HG03097 (cell line): Measurements from ENCODE around the gene ZNF775.

ENCODE experiments used
- ATAC-seq: cut with Tn5 transposase; IDR thresholded peaks from one replicate; pipeline ENCODE4 v1.9.1; 2021; ENCODE audit not compliant: unreplicated experiment, low FRiP score

Gene ZNF775

DNA sequence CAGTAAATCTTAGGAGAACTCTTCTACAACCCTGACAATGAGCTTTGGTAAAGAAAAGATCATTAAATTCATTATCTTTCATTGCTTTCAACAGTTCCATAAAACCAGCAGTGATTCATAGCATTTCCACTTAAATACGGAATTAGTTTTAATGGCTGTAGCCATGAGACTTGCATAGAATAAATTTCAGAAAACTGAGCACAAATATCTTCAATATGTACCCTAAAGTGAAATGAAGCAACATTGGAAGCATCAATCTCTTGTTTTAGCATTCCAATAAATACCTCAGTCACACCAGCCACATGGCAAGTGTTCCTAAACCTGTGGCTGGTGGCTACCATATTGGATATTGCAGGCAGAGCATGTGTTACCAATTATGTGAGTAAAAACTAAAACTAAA lies 34.1 kb upstream of the ZNF775 start:
- no peak for ATAC-seq

DNA sequence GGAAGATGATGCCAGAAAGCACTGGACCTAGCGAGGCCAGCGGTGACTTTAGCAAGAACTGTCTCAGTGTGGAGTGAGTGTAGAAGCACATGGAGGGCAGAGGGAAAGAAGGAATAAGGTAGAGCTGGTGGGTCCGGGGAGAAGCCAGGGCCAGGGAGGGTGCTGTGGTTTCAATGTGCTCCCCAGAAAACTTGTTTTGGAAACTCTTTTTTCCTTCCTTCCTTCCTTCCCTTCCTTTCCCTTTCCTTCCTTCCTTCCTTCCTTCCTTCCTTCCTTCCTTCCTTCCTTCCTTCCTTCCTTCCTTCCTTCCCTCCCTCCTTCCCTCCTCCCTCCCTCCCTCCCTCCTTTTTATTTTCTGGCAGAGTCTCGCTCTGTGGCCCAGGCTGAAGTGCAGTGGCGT lies 32.2 kb upstream of the ZNF775 start:
- ATAC-seq, result no peak

DNA sequence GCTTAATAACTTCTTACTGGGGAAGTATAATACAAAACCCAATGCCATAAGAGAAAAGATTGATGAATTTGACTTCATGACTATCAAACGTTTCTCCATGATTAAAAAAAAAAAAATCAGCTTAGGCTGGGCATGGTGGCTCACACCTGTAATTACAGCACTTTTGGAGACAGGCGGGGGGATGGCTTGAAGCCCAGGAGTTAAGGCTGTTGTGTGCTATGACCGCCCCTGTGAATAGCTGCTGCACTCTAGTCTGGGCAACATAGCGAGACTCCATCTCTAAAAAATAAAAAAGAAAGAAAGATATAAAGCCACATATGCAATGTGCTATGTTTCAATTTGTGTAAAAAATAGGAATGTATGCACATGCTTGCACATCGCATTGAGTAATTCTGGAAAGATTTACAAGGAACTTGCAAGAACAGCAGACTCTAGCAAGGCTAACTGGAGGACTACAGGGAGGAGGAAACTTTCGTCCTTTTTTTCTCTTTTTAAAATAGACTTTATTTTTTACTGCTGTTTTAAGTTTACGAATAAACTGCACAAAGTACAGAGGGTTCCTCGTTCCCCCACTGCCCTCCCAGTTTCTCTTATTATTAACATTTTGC lies 27.4 kb upstream of the ZNF775 start:
- no peak for ATAC-seq

DNA sequence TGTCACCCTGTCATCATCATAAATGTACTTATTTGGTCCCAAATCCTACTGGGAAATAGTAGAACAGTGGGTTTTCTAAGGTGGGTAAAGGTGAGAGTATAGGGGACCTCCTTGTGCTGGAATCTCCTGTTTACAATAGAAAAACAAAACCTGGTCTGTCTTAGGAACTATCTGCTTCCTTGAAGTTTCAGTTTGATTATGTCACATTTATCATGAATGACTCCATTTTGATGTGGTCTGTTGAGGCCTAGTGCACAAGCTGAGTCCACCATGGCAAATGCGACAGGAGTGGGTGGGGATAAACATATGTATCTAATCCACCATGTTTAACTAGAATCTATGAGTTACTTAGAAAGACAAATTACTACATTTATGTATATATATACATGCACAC lies 23.5 kb upstream of the ZNF775 start:
- no peak for ATAC-seq

DNA sequence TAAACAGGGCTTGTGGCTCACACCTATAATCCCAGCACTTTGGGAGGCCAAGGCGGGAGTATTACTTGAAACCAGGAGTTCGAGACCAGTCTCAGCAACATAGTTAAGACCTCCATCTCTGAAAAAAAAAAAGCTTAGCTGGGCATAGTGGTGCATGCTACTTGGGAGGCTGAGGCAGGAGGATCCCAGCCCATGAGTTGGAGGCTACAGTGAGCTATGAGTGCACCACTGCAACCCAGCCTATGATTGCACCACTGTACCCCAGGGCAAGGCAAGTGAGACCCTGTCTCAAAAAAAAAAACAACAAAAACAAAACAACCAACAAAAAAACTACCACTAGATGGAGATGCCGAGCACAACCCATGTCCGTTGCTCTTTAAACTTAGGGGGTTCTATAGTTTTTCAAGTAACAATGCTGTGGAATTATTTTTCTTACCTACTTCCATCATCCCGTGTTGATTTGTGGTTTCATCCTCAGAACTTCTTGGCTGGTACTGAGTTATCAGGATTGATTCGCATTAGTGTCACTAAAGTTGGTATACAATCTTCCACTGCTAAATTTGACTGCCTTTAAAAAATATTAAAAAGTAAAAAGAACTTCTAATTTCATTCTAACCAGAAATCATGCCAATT lies 22.7 kb upstream of the ZNF775 start:
- no peak for ATAC-seq

DNA sequence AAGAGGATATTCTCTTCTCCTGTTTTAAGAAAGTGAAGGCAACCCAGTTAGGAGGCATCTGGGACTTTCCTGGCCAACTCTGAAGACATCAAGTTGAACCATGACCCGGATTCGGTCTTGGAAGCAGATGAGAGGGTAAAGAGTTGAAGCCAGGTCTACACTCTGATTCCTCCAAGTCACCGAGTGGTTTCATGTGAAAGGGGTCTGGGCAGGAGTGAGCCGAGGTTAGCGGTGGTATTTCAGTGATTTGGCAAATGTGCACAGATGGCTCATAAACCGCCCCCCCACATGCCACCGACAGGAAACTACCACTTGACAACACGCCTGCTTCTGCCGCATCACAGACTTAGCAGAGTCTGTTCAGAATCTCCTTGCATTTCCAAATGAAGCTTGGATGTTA lies 21.9 kb upstream of the ZNF775 start:
- ATAC-seq, result no peak

DNA sequence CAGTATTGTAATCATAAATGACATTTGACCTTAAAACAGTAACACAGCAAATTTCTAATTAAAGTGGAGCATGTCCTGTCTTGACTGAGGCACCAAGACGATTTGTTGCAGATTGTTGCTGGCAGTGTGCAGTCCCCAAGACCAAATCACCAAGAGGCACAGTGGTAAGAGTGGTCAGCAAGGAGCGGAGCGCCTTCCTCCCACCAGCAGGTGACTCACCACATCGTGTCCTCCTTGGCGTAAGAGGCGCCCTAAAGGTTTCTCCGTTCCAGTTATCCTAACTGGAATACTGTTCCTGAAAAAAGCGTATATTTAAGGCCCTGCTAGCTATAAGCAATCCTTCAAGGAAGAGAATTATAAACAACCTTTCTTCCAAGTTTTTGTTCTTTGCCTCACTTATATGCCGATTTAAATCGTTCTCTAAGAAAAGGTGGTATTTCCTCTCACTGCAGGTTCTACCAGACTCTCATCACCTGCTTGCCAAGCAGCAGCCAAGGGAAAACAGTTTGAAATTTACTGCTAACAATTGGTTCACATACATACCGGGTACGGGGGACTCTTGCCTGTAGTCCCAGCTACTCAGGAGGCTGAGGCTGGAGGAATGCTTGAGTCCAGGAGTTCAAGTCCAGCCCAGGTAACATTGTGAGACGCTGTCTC lies 21.2 kb upstream of the ZNF775 start:
- ATAC-seq, result no peak

DNA sequence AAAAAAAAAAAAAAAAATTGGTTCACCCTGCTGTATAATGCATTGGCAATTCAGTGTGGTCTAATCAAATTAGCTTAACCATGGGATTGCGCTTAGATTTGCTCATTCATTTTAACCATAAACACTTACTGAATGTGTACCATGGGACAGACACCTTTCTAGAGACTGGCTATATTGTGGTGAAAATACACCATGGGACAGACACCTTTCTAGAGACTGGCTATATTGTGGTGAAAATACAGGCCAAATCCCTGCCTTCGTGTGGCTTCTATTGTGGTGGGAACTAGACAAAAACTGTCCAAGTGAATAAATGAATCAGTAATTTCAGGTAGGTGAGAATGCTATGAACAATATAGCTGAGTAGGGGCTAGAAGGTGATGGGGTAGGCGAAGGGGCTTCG lies 20.7 kb upstream of the ZNF775 start:
- ATAC-seq, result no peak

DNA sequence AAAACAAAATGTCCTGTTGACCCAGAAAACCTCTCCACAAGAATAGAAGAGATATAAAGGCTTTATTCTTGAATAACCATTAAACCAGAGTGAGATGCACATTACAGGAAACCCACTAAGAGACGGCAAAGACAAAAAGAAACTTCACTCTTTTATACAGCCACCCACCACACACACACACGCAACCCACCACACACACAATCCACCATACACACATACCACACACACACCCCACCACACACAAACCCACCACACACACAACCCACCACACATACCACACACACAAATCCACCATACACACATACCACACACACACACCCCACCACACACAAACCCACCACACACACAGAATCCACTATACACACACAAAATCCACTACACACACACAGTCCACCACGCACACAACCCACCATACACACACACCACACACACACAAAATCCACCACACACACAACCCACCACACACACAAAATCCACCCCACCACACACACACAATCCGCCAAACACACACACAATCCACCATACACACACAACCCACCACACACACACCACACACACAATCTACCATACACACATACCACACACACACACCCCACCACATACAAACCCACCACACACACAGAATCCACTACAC lies 20.0 kb upstream of the ZNF775 start:
- no peak for ATAC-seq

DNA sequence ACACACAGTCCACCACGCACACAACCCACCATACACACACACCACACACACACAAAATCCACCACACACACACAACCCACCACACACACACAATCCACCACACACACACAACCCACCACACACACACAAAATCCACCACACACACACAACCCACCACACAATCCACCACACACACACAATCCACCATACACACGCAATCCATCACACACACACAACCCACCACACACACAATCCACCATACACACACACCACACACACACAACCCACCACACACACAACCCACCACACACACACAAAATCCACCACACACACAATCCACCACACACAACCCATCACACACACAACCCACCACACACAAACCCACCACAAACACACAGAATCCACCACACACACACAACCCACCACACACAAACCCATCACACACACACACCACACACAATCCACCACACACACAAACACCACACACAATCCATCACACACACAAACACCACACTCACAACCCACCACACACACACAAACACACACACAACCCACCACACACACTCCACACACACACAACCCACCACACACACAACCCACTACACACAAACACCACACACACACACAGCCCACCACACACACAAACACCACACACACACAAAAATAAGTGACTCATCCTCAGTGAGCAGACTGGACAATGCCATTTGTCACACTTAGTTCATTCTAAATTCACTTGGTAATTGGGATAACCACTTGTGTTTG lies 19.3 kb upstream of the ZNF775 start:
- ATAC-seq, result no peak

DNA sequence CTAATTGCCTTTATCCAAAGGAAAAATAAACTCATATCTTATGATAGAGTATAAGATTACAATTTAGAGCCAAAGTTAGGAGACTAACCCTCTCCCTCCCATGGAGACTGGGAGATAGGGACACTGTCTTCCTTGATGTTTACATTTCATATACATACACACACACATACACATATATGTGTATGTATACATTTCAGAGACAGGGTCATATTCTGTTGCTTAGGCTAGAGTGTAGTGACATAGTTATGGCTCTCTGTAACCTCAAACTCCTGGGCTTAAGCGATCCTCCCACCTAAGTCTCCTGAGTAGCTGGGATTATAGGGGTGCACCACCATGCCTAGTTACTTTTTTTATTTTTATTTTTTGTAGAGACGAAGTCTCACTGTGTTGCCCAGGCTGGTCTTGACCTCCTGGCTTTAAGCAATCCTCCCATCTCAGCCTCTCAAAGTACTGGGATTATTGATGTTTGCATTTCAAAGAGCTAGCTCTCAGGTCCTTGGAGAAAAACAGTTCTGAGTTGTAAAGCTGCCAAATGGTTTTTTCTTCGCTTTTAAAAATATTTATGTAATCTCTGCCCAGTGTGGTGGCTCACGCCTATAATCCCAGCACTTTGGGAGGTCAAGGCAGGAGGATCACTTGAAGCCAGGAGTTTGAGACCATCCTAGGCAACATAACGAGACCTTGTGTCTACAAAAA lies 18.6 kb upstream of the ZNF775 start:
- ATAC-seq, result no peak

DNA sequence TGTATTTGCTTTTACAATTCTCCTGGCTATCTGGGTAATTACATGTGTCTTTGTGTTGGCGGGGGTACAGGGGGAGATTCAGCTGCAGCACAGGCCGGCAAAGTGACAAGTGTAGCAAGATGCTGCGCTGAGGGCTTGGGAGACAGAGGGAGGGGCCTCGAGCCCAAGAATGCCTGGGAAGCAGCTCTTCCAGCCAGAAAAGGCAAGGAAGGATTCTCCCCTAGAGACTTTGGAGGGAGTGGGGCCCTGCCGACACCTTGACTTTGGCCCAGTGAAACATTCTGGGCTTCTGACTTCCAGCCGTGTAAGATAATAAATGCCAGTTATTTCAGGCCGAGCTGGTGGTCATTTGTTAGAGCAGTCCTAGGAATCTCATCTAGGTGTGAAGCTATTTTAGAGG lies 17.7 kb upstream of the ZNF775 start:
- no peak for ATAC-seq

DNA sequence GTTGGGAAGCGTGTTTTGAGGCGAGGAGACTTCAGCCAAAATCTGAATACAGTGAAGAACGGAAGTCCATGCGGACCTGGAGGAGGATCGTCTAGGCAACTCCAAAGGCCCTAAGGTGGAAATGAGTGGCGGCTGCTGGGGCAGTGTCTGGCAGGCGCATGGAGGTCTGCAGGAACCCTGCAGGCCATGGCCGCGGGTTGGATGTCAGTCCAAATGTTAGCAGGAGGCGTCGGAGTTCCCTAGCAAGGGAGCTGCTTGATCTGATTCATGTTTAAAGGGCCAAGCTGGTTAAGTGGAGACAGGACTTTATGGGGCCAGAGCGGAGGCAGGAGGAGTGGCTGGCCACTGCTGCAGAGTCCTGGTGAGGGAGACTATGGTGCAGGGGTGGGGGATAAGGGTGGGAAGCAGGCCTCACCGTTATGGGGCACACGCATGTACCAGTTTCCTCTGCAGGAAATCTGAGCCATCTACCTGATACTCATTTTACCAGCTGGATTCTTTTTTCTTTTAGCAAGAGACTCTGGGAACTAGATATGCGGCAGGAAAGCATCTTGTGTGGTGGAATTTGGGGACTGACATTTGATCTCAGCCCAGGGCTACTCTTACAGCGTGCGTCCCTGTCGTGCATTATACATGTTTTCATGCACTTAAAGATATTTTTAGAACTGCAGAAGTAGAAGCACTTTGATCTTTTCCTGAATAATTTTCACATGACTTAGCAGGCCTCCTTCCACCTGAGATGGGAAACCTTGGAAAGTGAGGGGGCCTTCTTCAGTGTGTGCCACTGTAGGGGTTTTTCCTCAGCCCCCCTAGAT lies 17.1 kb upstream of the ZNF775 start:
- no peak for ATAC-seq

DNA sequence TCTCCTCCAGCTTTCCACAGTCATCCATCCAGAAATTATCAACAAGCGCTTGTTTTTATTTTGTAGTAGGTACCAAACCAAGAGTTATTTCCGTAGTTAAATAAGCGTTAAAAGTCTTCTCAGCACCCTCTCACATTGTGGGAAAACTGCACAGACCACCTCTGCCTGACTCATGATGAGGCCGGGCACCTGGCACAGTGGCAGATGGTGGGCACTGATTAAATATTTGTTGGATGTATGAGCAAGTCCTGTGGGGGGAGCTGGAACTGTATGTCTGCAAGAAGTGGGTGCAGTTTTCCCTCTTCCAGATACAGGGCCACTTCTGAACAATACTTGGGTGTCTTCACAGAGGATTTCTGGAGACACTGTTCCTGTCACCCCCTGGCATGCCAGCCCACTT lies 15.8 kb upstream of the ZNF775 start:
- ATAC-seq, result no peak

DNA sequence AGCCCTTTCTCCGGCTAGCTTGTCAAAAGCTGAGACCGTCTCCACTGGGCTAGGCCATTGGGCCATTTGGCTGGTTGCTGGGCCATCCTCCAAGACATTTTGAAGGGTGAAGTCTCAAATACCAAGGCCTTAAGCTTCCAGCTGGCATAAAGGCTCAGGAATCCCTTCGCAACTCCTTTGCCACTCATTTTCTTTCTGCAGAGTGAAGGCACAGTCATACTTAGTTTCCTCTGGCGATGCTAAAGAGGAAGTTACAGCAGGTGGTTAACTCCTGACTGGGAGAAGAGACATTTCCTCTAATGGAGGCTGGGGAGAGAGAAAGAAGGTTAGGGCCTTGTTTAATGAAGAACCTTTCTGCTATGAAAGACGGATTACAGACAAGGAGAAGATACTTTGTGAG lies 15.3 kb upstream of the ZNF775 start:
- no peak for ATAC-seq

DNA sequence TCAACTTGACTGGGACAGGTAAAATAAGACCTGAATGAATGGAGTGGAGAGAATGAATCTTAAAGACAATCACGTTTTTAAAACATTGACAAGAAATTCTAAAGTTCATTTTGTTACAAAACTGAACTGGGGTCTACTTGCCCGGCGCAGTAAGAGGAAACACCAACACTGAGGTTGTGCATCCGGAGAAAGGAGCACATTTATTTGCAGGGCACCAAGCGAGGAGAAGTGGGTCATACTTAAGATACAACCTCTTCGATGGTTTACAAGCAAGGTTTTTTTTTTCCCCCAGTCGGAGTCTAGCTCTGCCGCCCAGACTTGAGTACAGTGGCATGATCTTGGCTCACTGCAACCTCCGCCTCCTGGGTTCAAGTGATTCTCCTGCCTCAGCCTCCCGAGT lies 13.9 kb upstream of the ZNF775 start:
- no peak for ATAC-seq

DNA sequence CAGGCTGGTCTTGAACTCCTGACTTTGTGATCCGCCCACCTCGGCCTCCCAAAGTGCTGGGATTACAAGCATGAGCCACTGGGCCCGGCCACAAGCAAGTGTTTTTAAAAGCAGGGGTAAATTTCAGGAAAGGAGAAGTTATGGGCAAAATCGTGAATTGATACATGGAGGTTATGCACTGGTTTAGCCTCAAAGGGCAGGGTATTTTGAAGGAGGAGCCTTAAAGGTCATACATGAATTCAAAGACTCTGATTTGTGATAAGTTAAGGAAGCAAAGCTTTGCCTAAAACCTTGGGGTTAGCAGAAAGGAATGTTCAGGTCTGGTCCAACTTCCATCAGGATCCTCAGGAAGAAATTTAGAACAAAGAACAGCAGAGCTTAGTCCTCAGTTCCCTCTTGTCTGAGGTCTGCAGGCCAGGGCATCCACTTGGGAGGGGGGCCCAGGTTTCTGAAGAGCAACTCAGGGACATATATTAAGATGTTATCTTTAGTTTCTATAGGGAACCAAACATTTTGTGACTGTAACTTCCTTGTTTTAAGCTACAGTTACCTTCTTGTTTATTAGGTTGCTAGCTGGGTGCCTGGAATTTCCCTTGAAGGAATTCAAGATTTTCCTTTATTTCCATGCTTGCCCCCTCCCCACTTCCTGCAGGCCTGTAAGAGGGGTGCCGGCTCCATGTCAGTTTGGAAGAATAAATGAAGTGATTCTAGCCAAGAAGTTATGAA lies 13.3 kb upstream of the ZNF775 start:
- ATAC-seq, result no peak

DNA sequence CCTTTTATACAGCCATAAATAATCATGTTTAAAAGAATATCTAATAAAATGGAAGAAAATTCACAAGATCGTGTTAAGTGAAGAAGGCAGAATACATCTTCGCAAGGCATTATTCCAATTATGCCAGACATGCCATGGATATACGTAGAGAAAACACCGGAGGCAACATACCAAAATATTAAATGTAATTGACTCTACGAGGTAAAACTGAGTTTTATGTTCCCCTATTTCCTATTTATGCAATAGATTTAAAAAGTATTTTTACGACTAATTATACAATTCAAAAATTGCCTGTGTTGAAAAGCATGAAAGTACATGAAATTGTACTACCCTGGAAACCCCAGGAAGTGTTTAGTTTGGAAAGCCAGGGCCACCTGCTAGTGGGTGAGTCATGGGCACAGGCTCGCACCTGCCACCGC lies 11.4 kb upstream of the ZNF775 start:
- ATAC-seq, result no peak
